OCI-LY3 (cell line): ENCODE data around the gene LYST.

ENCODE experiments used
- H2AFZ ChIP-seq: fragments of 200-600, 300-600 bp; shearing (Covaris generic); 2 replicates; pipeline ENCODE4 v1.6.0; 2014; ENCODE audit warnings: antibody characterized with exemption, low read depth, low read length
- H3K27ac ChIP-seq: fragments of 200-600, 300-600 bp; sonication (generic); 2 replicates; pipeline ENCODE4 v1.5.1; 2014; ENCODE audit warnings: mild to moderate bottlenecking, low read length, moderate library complexity, mixed read lengths
- H3K27me3 ChIP-seq: fragments of 200-600, 300-600 bp; sonication (generic); 2 replicates; pipeline ENCODE4 v1.6.1; 2014; ENCODE audit warnings: low read depth, low read length, mixed read lengths
- H3K36me3 ChIP-seq: fragments of 200-600, 300-600 bp; sonication (generic); replicated peaks from 2 replicates; pipeline ENCODE3; 2014; ENCODE audit warnings: low read depth, low read length, mixed read lengths
- H3K4me1 ChIP-seq: fragments of 300-600, 200-600 bp; sonication (generic); 2 replicates; pipeline ENCODE4 v1.6.1; 2014; ENCODE audit warnings: low read length, mixed read lengths
- H3K4me2 ChIP-seq: fragments of 200-600, 300-600 bp; sonication (generic); 2 replicates; pipeline ENCODE4 v1.6.1; 2014; ENCODE audit warnings: low read length, mixed read lengths
- H3K4me3 ChIP-seq: fragments of 300-600, 200-600 bp; sonication (generic); 2 replicates; pipeline ENCODE4 v1.5.1; 2014; ENCODE audit warnings: antibody characterized with exemption, mild to moderate bottlenecking, low read length, moderate library complexity
- H3K79me2 ChIP-seq: fragments of 300-600, 200-600 bp; shearing (Covaris generic); 2 replicates; pipeline ENCODE4 v1.6.1; 2014; ENCODE audit warnings: mild to moderate bottlenecking, low read length, mixed read lengths
- H3K9ac ChIP-seq: fragments of 300-600, 200-600 bp; shearing (Covaris generic); 2 replicates; pipeline ENCODE4 v1.6.0; 2014; ENCODE audit warnings: mild to moderate bottlenecking, low read length, moderate library complexity
- H3K9me3 ChIP-seq: fragments of 200-600, 300-600 bp; shearing (Covaris generic); 2 replicates; pipeline ENCODE4 v1.6.1; 2014; ENCODE audit warnings: low read length, mixed read lengths; ENCODE audit not compliant: insufficient read depth
- H4K20me1 ChIP-seq: fragments of 200-600, 300-600 bp; sonication (generic); 2 replicates; pipeline ENCODE4 v1.6.1; 2016; ENCODE audit warnings: low read length, mixed read lengths; ENCODE audit not compliant: insufficient read depth
- EZH2phosphoT487 ChIP-seq: fragments of 200-600 bp; shearing (Covaris generic); IDR thresholded peaks from 2 replicates; pipeline ENCODE4 v1.6.1; 2018; ENCODE audit warnings: antibody characterized with exemption, mixed run types, low read depth
- TF ChIP-seq, protein P1 (sequence below): fragments of 200-600, 300-600 bp; sonication (generic); IDR thresholded peaks from 2 replicates; pipeline ENCODE4 v1.5.1; 2014; ENCODE audit warnings: antibody characterized with exemption, low read length, low read depth

LYST gene

DNA sequence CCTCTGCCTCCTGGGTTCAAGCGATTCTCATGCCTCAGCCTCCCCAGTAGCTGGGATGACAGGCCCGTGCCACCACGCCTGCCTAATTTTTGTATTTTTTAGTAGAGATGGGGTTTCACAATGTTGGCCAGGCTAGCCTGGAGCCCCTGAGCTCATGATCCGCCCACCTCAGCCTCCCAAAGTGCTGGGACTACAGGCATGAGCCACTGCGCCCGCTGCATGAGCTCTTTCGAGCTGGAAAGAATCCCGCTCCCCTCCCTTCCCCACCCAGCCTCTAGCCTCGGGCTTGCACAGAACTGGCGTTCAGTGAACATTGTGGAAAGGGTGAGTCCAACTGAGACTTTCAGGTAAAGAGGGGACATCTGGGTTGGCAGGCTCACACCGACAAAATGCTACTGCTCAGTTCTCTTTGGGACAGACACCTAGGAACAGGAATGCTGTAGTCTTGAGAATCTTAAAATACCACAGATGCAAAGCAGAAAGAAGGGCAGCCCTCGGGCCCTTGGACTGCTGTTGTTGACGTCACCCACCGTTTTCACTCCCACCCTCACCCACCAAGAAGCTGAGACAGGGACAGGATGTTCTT is 207.4 kb downstream of the LYST start:
- no peaks in the 10 kb centered on the region for H3K4me1 ChIP-seq
- no peak overlapping the region for H3K4me3 ChIP-seq
- H3K4me2 ChIP-seq: no peak overlapping the region
- peaks cover 6% of the 10 kb centered on the region; the same call in 1 of the 2 replicates for H3K27me3 ChIP-seq
- H3K27ac ChIP-seq: no peak overlapping the region
- no peaks in the 10 kb centered on the region for H3K9me3 ChIP-seq
- no peak overlapping the region for H3K9ac ChIP-seq
- no peaks in the 10 kb centered on the region for H3K79me2 ChIP-seq
- no peaks in the 10 kb centered on the region for H4K20me1 ChIP-seq
- H2AFZ ChIP-seq: no peak overlapping the region
- H3K36me3 ChIP-seq: no peaks in the 10 kb centered on the region
- TF ChIP-seq, protein P1, sequence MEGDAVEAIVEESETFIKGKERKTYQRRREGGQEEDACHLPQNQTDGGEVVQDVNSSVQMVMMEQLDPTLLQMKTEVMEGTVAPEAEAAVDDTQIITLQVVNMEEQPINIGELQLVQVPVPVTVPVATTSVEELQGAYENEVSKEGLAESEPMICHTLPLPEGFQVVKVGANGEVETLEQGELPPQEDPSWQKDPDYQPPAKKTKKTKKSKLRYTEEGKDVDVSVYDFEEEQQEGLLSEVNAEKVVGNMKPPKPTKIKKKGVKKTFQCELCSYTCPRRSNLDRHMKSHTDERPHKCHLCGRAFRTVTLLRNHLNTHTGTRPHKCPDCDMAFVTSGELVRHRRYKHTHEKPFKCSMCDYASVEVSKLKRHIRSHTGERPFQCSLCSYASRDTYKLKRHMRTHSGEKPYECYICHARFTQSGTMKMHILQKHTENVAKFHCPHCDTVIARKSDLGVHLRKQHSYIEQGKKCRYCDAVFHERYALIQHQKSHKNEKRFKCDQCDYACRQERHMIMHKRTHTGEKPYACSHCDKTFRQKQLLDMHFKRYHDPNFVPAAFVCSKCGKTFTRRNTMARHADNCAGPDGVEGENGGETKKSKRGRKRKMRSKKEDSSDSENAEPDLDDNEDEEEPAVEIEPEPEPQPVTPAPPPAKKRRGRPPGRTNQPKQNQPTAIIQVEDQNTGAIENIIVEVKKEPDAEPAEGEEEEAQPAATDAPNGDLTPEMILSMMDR: no peak
- TF ChIP-seq EZH2phosphoT487: no peak

DNA sequence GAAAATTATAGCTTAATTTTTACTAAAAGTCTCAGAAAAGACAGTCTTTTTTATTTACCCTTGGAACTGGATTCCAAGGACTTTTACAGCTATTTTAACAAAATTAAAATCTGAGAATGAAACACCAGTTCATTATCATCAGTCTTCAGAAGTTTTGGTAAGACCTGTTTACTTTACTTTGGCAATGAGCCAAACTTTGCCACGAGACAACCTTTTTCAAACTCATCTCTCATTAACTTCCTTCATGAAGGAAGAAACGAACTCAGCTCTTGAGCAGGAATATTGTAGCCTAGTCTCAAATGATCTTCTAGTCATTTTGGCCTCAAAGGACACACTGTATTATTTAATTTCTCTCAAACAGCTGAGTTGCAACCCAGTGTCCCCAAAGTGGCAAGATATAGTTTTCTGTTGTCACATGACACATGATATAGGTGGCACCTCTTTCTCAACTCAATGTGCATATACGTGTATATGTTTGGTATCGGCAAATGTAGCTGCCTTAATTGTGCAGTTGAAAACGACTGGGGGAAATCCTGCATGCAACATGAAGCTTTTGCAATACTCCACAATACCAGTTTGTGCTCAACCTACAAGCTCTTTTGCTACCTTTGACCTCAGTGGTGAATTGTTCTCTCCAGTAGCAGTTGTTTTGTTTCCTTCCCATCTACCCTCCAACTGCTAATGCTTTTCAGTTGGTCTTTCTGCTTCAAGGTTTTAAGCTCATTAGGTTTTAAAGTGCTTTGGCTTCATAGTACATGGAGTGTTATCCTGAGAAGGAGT is 208.8 kb downstream of the LYST start:
- Histone ChIP-seq H3K4me3 (no peak overlapping the region), H3K9me3 (no peaks in the 10 kb centered on the region), H3K36me3 (no peaks in the 10 kb centered on the region), H3K79me2 (no peaks in the 10 kb centered on the region), H4K20me1 (no peaks in the 10 kb centered on the region), H3K27ac (no peak overlapping the region), H3K4me2 (no peak overlapping the region), H3K4me1 (no peaks in the 10 kb centered on the region), H3K9ac (no peak overlapping the region), H3K27me3 (peaks cover 11% of the 10 kb centered on the region; the same call in 1 of the 2 replicates), H2AFZ (no peak overlapping the region)
- TF ChIP-seq EZH2phosphoT487: no peak
- TF ChIP-seq, protein P1: no peak

DNA sequence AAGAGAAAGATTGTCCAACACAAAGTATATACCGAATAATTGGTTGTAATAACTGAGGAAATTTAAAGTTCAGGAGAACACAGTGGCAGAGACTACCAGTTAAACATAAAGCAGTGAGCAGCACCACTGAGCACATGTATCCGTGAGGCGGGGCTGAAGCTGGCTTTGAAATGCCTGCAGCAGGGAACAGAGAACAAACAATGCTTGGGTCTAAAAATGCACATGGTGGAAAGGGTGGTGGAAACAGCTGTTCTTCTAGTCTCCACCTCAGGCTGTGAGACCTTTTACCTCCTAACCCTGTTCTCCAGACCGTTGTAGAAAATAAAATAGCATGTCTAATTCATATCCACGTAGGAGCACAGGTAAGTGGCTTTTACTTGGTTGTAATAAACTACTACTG is 209.4 kb downstream of the LYST start:
- Histone ChIP-seq H3K4me2 (no peak overlapping the region), H3K4me1 (no peaks in the 10 kb centered on the region), H3K36me3 (no peaks in the 10 kb centered on the region), H3K9me3 (no peaks in the 10 kb centered on the region), H3K79me2 (no peaks in the 10 kb centered on the region), H3K4me3 (no peak overlapping the region), H3K9ac (no peak overlapping the region), H3K27me3 (peaks cover 11% of the 10 kb centered on the region; the same call in 1 of the 2 replicates), H2AFZ (no peak overlapping the region), H4K20me1 (no peaks in the 10 kb centered on the region), H3K27ac (no peak overlapping the region)
- TF ChIP-seq, protein P1: no peak
- TF ChIP-seq EZH2phosphoT487: no peak

DNA sequence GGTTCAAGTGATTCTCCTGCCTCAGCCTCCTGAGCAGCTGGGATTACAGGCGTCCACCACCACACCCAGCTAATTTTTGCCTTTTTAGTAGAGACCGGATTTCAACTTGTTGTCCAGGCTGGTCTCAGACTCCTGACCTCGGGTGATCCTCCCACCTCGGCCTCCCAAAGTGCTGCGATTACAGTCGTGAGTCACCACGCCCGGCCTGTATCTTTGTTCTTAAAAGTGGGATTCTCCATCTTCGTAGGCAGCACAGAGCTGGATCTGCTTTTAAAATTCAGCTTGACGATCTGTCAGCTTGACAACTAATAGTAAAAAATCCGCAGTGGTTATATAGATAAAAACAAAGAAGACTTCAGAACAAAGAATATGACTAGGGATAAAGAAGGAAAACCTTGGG is 214.3 kb downstream of the LYST start:
- Histone ChIP-seq H3K79me2 (no peaks in the 10 kb centered on the region), H3K4me1 (no peaks in the 10 kb centered on the region), H3K9ac (no peak overlapping the region), H3K4me2 (no peak overlapping the region), H3K27me3 (peaks cover 15% of the 10 kb centered on the region; the same call in 1 of the 2 replicates), H3K27ac (no peak overlapping the region), H3K9me3 (no peaks in the 10 kb centered on the region), H2AFZ (no peak overlapping the region), H3K4me3 (no peak overlapping the region), H4K20me1 (no peaks in the 10 kb centered on the region), H3K36me3 (no peaks in the 10 kb centered on the region)
- no peak for TF ChIP-seq EZH2phosphoT487
- TF ChIP-seq, protein P1: no peak
